BJ (cell line): Measurements from ENCODE around the gene HS3ST3B1. TPM values are rescaled to one million over a fixed set of nuclear protein-coding genes. Genes with fewer than 3 reads are reported as not detected.

ENCODE experiments used
- CTCF ChIA-PET: fragments of 350-600 bp; formaldehyde crosslinking; extraction: SDS; loops from one replicate; lab custom pipeline; 2021; ENCODE audit warnings: antibody characterized with exemption, inconsistent platforms; lab: Yijun Ruan, JAX
- POLR2A ChIA-PET: fragments of 300-600 bp; sonication (Branson Sonifier 250); formaldehyde crosslinking; extraction: SDS; loops from one replicate; lab custom pipeline; 2021; ENCODE audit warnings: antibody characterized with exemption; lab: Charles Lee
- DNase-seq: peaks from one replicate; pipeline ENCODE4 v3.0.0-alpha.2; 2011; ENCODE audit warnings: low read depth
- H3K27me3 ChIP-seq: 2 replicates; pipeline ENCODE4 v1.6.0; 2011; ENCODE audit warnings: low read length; ENCODE audit not compliant: control insufficient read depth, insufficient read depth
- H3K36me3 ChIP-seq: 2 replicates; pipeline ENCODE4 v1.5.1; 2011; ENCODE audit warnings: low read length; ENCODE audit not compliant: control insufficient read depth, insufficient read depth
- H3K4me3 ChIP-seq: 2 replicates; pipeline ENCODE4 v1.5.1; 2011; ENCODE audit warnings: low read depth, mild to moderate bottlenecking, control low read depth, low read length
- CTCF ChIP-seq: IDR thresholded peaks from 2 replicates; pipeline ENCODE4 v1.5.1; 2011; ENCODE audit warnings: low read depth, mild to moderate bottlenecking, control low read depth, inconsistent platforms, low read length, moderate library complexity; ENCODE audit not compliant: insufficient read depth
- polyA plus RNA-seq: library from polyadenylated mRNA; depleted of rRNA; stranded (reverse); fragments of >200 nt; gene quantifications from 2 replicates; pipeline ENCODE4 v1.2.3, GENCODE V29; 2011

The HS3ST3B1 gene
- polyA plus RNA-seq, 1 experiment = 3.4 TPM

- CTCF ChIA-PET = no interaction called here
- Histone ChIP-seq H3K36me3 (peaks cover 2% of the 10 kb centered on the region), H3K27me3 (no peaks in the 10 kb centered on the region), H3K4me3 (no peak overlapping the region)
- POLR2A ChIA-PET = no interaction called here
- DNase-seq = no peak
- no peak for TF ChIP-seq CTCF
Observed at GRCh38 chr17:14310605-14311004, 9.7 kb downstream of the HS3ST3B1 start.

GRCh38 chr17:14311186-14311705, 10.4 kb downstream of the HS3ST3B1 start:
- POLR2A ChIA-PET = no interaction called here
- CTCF ChIA-PET = no interaction called here
- no peak for DNase-seq
- Histone ChIP-seq H3K36me3 (peaks cover 3% of the 10 kb centered on the region), H3K27me3 (no peaks in the 10 kb centered on the region), H3K4me3 (no peak overlapping the region)
- TF ChIP-seq CTCF = no peak

- peaks cover 3% of the 10 kb centered on the region for H3K36me3 ChIP-seq
- TF ChIP-seq CTCF = no peak
- ChIA-PET CTCF (no interaction called here), POLR2A (no interaction called here)
- no peak overlapping the region for H3K4me3 ChIP-seq
- no peak for DNase-seq
- no peaks in the 10 kb centered on the region for H3K27me3 ChIP-seq
Observed at GRCh38 chr17:14311981-14312380, 11.1 kb downstream of the HS3ST3B1 start.

GRCh38 chr17:14312522-14312921, 11.6 kb downstream of the HS3ST3B1 start:
- ChIA-PET CTCF (interaction anchor here (1.2 to 1.4 kb wide), 2 partner anchors 10 to 614 kb away, joined by 3 to 4 read pairs; no protein-coding TSS in a partner anchor), POLR2A (no interaction called here)
- Histone ChIP-seq H3K4me3 (no peak overlapping the region), H3K27me3 (no peaks in the 10 kb centered on the region), H3K36me3 (peaks cover 3% of the 10 kb centered on the region)
- TF ChIP-seq CTCF = no peak
- DNase-seq = no peak

- peaks cover 3% of the 10 kb centered on the region for H3K36me3 ChIP-seq
- no peak overlapping the region for H3K4me3 ChIP-seq
- TF ChIP-seq CTCF = no peak
- DNase-seq = no peak
- ChIA-PET CTCF (interaction anchor here (1.1 kb wide), 1 partner anchor 25 kb away, joined by 3 read pairs; no protein-coding TSS in a partner anchor), POLR2A (no interaction called here)
- no peaks in the 10 kb centered on the region for H3K27me3 ChIP-seq
Observed at GRCh38 chr17:14316126-14316832, 15.4 kb downstream of the HS3ST3B1 start.
